GM21423 (cell line): ENCODE data around the gene LRP1B.

Experiments
- ATAC-seq: cut with Tn5 transposase; IDR thresholded peaks from one replicate; pipeline ENCODE4 v1.9.1; 2021; ENCODE audit warnings: mild to moderate bottlenecking, moderate library complexity; ENCODE audit not compliant: unreplicated experiment

LRP1B gene

DNA sequence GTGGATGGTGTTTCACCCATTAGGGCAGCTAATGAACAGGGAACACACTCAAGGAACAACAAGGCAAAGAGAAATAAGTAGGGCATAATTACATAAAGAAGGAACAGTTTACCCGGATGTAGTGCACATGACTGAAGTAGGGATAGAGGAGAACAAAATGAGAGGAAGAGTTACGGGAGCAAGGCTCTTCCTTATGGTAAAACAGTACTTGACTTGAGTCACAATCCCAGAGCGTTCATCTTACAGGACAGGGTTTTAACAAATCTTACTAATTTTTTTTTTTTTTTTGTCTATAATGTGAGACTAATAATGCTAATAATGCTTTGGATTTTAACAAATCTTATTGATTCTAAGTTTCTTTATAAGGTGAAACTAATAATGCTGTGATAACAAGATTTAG, 1329.5 kb downstream of the LRP1B start:
- ATAC-seq = no peak

- peak; percentile 73 for ATAC-seq
Measured at GRCh38 chr2:140797718-140798117, 1333.1 kb downstream of the LRP1B start.

- no peak for ATAC-seq
Measured at GRCh38 chr2:140791802-140792201, 1339.0 kb downstream of the LRP1B start.

GRCh38 chr2:140786585-140786984, 1344.2 kb downstream of the LRP1B start:
- no peak for ATAC-seq

- no peak for ATAC-seq
Measured at GRCh38 chr2:140775411-140775810, 1355.4 kb downstream of the LRP1B start.

- no peak for ATAC-seq
Measured at GRCh38 chr2:140770645-140771044, 1360.2 kb downstream of the LRP1B start.

GRCh38 chr2:140761807-140762206, 1369.0 kb downstream of the LRP1B start:
- no peak for ATAC-seq

DNA sequence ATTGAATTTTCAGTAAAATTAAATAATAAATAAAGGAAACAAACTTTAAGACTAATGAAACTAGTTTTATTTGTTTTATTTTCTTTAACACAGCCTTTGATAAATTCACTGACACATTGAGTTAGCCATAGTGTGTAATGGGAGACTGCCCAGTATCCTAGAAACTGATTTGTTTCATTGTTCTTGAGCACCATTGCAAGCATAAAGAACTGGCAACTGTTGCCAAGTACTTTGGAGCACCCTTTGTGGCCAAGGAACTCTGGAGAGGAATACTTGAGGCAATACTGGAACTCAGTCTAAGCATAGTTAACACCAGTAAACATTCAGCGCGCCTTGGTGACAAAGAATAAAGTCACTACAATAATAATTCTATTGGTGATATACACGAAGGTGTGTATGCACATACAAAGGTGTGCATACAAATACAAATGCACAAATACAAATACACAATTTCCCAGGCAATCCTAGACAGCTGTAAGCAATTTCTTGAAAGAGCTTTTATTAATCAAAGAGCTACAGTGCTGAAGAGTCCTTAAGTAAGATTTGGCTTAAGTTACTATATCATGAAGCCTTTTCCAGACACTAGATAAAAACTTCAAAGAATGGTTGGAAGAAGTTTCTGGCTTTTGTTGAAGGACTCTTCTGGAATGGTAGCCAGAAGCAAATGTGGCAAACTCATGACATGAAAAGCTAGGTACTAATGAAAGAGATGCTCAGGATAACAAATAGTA, 1371.2 kb downstream of the LRP1B start:
- no peak for ATAC-seq

DNA sequence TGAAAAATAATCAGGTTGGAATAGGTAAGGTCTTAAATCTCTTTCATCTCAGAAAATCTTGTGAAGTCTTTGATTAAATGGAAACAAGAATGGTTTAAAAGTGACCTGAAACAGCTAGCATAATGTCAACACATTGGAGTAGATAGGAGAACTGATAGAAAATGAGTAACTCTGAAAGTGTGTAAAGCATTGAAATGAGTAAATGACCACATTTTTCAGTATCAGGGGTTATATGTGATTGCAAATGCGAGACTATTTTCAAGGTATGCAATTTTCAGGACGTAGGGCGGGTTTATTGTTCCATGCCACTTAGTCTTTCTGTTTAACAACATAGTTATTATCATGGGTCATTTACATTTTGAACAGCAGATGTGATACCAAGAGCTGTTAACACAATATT, 1383.2 kb downstream of the LRP1B start:
- ATAC-seq = no peak

GRCh38 chr2:140747090-140747489, 1383.7 kb downstream of the LRP1B start:
- no peak for ATAC-seq

GRCh38 chr2:140744379-140744778, 1386.4 kb downstream of the LRP1B start:
- ATAC-seq = no peak

GRCh38 chr2:140737006-140737405, 1393.8 kb downstream of the LRP1B start:
- no peak for ATAC-seq

GRCh38 chr2:140734992-140735391, 1395.8 kb downstream of the LRP1B start:
- ATAC-seq = no peak

GRCh38 chr2:140718999-140719398, 1411.8 kb downstream of the LRP1B start:
- no peak for ATAC-seq

GRCh38 chr2:140717481-140717880, 1413.3 kb downstream of the LRP1B start:
- ATAC-seq = no peak

DNA sequence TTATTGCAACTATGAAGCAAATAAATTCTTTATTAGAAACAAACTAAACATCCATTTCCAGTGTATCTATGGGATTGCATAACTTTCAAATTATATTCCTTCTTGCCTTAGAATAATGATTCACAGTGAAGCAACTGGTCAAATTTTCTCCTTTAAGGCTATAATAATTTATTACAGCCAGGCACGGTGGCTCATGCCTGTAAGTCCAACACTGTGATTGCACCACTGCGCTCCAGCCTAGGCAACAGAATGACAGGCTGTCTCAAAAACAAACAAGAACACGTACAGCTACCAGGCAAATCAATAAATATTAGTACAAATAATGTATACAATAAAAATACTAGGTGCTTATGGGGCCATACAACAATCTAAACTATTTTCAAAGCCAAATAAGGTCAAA, 1416.2 kb downstream of the LRP1B start:
- no peak for ATAC-seq

DNA sequence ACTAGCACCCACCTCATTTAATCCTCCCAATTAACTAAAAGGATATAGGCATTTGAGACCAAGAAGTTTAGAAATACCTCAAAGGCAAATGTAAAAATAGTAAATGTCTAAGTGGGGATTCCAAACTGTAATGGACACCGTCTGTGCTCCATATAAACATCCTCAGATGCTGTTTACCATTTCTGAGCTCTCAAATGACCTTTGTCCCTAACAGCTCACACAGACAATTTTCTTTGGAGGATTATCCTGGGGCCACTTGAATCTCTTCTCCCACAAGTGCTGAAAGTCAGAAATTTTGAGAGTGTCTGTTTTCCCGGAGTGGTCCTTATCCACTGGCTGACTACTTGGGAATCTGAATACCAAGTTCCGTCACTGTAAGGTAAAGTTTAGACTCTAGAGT, 1418.9 kb downstream of the LRP1B start:
- ATAC-seq = no peak

- no peak for ATAC-seq
Measured at GRCh38 chr2:140701726-140702125, 1429.1 kb downstream of the LRP1B start.

DNA sequence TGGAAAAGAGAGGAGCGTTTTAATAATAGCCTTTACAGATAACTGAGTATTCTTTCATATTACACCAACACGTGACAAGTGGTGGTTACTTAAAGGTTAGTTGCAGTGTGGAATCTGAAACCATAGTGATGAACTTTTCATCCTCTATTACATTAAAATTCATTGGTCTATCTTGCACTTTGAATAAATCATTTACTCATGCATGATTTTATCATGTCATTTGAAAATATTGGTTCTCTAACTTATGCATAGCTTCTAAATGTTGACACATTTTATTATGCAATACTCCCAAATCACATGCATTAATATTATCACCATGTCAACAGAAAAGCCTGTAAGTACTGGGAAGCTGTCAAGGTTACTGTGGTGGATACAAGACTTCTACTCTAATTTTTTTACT, 1432.2 kb downstream of the LRP1B start:
- ATAC-seq = no peak

GRCh38 chr2:140696449-140696848, 1434.4 kb downstream of the LRP1B start:
- ATAC-seq = no peak

DNA sequence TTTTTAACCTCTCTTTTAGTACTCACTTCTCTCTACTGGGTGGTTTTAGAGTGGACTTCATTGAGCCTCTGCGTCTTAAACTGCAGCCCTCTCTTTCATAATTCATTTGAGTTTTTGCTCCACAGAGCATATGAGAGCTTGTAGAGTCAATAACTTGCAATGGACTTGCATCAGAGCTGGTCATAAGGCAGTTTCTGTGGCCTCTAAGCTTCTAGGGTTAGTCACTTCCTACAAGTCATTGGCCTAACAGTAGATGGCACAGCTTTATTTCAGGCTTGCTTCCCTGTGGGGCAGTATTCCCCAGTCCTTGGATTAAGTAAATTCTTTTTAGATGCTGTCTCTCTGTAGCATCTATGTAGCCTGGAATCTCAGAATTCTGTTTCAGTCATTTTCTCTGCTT, 1435.7 kb downstream of the LRP1B start:
- no peak for ATAC-seq

GRCh38 chr2:140687825-140688224, 1443.0 kb downstream of the LRP1B start:
- no peak for ATAC-seq

- no peak for ATAC-seq
Measured at GRCh38 chr2:140683658-140684057, 1447.2 kb downstream of the LRP1B start.
